ENCODE data around the gene ZNF839.

- no peak for TF ChIP-seq CTCF (IDR thresholded peaks at IDR 0.05)
- no peak for TF ChIP-seq REST (IDR thresholded peaks at IDR 0.05; ENCODE audit: low read depth, low read length)
- no peak for TF ChIP-seq MAX (IDR thresholded peaks at IDR 0.05; ENCODE audit: low read depth)
- no peak for TF ChIP-seq POLR2AphosphoS5 (IDR thresholded peaks at IDR 0.05; ENCODE audit: low read depth, low read length)
- TF ChIP-seq RXRA (IDR thresholded peaks at IDR 0.05; ENCODE audit: borderline replicate concordance, low read depth), result no peak
- no peak for TF ChIP-seq USF2 (IDR thresholded peaks at IDR 0.05; ENCODE audit: borderline replicate concordance, low read depth, low read length)
- TF ChIP-seq EZH2phosphoT487 (IDR thresholded peaks at IDR 0.05; ENCODE audit: borderline replicate concordance, low read depth), result no peak
- no peak for TF ChIP-seq EP300 (IDR thresholded peaks at IDR 0.05; ENCODE audit: borderline replicate concordance in 1 of 2, low read depth in 1 of 2, low read length in 1 of 2)
- no peak for TF ChIP-seq RFX5 (IDR thresholded peaks at IDR 0.05; ENCODE audit: low read length)
- TF ChIP-seq RAD21 (IDR thresholded peaks at IDR 0.05; ENCODE audit: low read length), result no peak
Measured at GRCh38 chr14:102285106-102285505, 34.4 kb upstream of the ZNF839 start.
